ENCODE results near the gene PLD4.

Gene PLD4

GRCh38 chr14:104885031-104885972 is 39.4 kb upstream of the PLD4 start:
- intact Hi-C loops (cut with DNase I; ENCODE audit: low total_unique reads): no loop called here
- H3K36me3 ChIP-seq: peaks cover 36 to 88% (median 69%) of the 10 kb centered on the region in 3 donors
- TF ChIP-seq, protein P1, sequence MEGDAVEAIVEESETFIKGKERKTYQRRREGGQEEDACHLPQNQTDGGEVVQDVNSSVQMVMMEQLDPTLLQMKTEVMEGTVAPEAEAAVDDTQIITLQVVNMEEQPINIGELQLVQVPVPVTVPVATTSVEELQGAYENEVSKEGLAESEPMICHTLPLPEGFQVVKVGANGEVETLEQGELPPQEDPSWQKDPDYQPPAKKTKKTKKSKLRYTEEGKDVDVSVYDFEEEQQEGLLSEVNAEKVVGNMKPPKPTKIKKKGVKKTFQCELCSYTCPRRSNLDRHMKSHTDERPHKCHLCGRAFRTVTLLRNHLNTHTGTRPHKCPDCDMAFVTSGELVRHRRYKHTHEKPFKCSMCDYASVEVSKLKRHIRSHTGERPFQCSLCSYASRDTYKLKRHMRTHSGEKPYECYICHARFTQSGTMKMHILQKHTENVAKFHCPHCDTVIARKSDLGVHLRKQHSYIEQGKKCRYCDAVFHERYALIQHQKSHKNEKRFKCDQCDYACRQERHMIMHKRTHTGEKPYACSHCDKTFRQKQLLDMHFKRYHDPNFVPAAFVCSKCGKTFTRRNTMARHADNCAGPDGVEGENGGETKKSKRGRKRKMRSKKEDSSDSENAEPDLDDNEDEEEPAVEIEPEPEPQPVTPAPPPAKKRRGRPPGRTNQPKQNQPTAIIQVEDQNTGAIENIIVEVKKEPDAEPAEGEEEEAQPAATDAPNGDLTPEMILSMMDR (IDR thresholded peaks at IDR 0.05): no peak
- no peaks in the 10 kb centered on the region for H3K27me3 ChIP-seq
- H3K9me3 ChIP-seq: no peaks in the 10 kb centered on the region
- peaks cover 0 to 4% (median 0%) of the 10 kb centered on the region in 4 donors for H3K4me1 ChIP-seq
- no peak for DNase-seq
- no peak overlapping the region for H3K27ac ChIP-seq
- no peak overlapping the region for H3K4me3 ChIP-seq

DNA sequence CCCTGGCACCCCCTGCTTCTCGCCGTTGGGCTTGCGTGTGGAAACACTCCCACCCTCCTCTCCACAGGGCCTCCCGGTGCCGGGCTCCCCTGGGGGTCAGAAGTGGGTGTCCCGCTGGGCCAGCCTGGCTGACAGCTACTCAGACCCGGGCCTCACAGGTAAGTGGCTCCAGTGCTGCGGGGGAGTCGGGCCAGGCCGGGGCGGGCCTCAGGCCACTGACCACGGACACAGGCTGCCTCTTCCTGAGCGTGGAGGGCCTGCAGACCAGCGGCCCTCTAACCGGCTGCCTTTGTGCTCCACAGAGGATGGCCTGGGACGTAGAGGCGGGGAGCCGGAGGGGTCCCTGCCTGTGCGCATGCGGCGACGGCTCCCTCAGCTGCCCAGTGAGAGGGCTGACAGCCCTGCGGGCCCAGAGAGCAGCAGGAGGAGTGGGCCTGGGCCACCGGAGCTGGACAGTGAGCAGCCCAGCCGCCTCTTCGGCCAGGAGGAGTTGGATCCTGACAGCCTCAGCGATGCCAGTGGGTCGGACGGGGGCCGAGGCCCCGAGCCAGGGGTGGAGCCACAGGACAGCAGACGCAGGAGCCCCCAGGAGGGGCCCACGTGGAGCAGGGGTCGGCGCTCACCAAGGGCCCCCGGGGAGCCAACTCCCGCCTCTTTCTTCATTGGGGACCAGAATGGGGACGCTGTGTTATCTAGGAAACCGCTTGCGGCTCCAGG is 38.5 kb upstream of the PLD4 start:
- no peaks in the 10 kb centered on the region for H3K27me3 ChIP-seq
- H3K36me3 ChIP-seq: peaks cover 36 to 80% (median 61%) of the 10 kb centered on the region in 3 donors
- H3K27ac ChIP-seq: no peak overlapping the region
- no peaks in the 10 kb centered on the region for H3K9me3 ChIP-seq
- TF ChIP-seq, protein P1 (IDR thresholded peaks at IDR 0.05): no peak
- H3K4me1 ChIP-seq: peaks cover 0 to 4% (median 0%) of the 10 kb centered on the region in 4 donors
- intact Hi-C loops (cut with DNase I; ENCODE audit: low total_unique reads): no loop called here
- H3K4me3 ChIP-seq: no peak overlapping the region
- DNase-seq: peak in 1 of 2 donors; percentile 62

DNA sequence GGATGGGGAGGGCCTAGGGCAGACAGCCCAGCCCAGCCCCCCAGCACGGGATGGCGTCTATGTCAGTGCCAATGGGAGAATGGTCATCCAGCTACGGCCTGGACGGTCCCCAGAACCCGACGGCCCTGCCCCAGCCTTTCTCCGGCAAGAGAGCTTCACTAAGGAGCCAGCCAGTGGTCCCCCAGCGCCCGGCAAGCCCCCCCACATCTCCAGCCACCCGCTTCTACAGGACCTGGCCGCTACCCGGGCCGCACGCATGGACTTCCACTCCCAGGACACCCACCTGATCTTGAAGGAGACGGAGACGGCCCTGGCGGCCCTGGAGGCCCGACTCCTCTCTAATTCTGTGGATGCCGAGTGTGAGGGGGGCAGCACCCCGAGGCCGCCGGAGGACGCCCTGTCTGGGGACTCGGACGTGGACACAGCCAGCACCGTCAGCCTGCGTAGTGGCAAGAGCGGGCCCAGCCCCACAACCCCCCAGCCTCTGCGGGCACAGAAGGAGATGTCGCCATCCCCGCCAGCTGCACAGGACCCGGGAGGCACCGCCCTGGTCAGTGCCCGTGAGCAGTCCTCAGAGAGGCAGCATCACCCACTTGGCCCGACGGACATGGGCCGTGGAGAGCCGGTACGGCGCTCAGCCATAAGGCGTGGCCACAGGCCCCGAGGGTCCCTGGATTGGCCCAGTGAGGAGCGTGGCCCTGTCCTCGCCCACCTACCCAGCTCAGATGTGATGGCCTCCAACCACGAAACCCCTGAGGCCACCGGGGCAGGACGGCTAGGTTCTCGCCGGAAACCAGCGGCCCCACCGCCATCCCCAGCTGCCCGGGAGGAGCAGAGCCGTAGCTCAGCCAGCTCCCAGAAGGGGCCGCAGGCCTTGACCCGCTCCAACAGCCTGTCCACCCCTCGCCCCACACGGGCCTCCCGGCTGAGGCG is 37.7 kb upstream of the PLD4 start:
- Histone ChIP-seq H3K9me3 (no peaks in the 10 kb centered on the region), H3K27ac (no peak overlapping the region), H3K4me3 (no peak overlapping the region), H3K4me1 (peaks cover 0 to 3% (median 0%) of the 10 kb centered on the region in 4 donors), H3K36me3 (peaks cover 36 to 72% (median 61%) of the 10 kb centered on the region in 3 donors), H3K27me3 (no peaks in the 10 kb centered on the region)
- intact Hi-C loops (cut with DNase I; ENCODE audit: low total_unique reads): no loop called here
- DNase-seq: peak in 1 of 2 donors; percentile 66
- TF ChIP-seq, protein P1 (IDR thresholded peaks at IDR 0.05): no peak

DNA sequence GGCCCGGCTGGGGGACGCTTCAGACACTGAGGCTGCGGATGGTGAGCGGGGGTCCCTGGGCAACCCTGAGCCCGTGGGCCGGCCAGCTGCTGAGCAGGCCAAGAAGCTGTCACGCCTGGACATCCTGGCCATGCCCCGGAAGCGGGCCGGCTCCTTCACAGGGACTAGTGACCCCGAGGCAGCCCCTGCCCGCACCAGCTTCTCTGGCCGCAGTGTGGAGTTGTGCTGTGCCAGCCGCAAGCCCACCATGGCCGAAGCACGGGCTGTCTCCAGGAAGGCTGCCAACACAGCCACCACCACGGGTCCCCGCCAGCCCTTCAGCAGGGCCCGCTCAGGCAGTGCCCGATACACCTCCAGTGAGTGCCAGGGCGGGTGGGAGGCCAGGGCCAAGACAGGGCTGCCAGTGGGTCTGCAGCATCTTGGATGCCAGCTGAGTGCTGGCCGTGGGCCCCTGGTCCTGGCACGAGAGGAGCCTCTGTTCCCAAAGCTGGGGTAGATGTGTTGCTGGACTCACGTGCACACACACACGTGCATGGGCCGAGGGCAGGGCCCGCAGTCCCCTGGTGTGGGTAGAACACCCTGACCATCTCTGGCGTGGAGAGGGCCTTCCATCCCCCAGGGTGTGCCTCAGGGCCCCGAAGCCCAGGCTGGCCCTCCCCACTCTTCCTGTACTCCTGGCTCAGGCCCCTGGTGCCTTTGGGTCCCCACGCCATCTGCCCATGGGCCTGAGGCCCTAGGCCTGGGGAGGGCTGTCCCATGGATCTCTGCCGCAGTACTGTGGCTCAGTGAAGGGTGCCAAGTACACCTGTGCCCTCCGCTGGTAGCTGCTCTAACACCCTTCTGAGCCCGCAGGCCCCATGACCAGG is 36.8 kb upstream of the PLD4 start:
- TF ChIP-seq, protein P1 (IDR thresholded peaks at IDR 0.05): no peak
- intact Hi-C loops (cut with DNase I; ENCODE audit: low total_unique reads): no loop called here
- Histone ChIP-seq H3K27me3 (no peaks in the 10 kb centered on the region), H3K9me3 (no peaks in the 10 kb centered on the region), H3K4me1 (no peaks in the 10 kb centered on the region), H3K36me3 (peaks cover 36 to 68% (median 58%) of the 10 kb centered on the region in 3 donors), H3K27ac (no peak overlapping the region), H3K4me3 (no peak overlapping the region)
- peak in 1 of 2 donors; percentile 62 for DNase-seq
